Heart left ventricle (tissue), 13 donors: Measurements from ENCODE around the gene BRICD5.

ENCODE experiments used
- CTCF ChIP-seq, 12 donors: fragments of 200-600 bp; sonication (generic) in 4 of 12; IDR thresholded peaks; one replicate each; pipeline versions ENCODE4 v1.5.0 to v1.8.0; 2018 to 2022; ENCODE audit warnings: antibody characterized with exemption in 12 of 12, mild to moderate bottlenecking in 5 of 12
- POLR2A ChIP-seq, 2 donors: fragments of 450-650 bp; IDR thresholded peaks; one replicate each; pipeline ENCODE4 v1.6.1; 2017; ENCODE audit warnings: antibody characterized with exemption in 2 of 2, mild to moderate bottlenecking in 2 of 2, moderate library complexity in 2 of 2
- donor health status: ischemic (EF 13 %, LVEDD 7.1; RV severe dilation, severe dysfunction).
- donor health status: DM: no; HTN: yes; CAD: no.
- donor health status: DM: no; HTN: no; CAD: no.
- donor health status: ischemic (EF 25% LVEDD 6.9; RV normal size, moderate dysfunction).
- donor health status: ischemic (EF 25% LVEDD 5.7; RV mildly dilated, moderate dysfunction).
- donor health status: ischemic (EF 35%, LVEDD 5.7; RV mildly dilated, moderate dysfunction).
- donor health status: nonischemic (EF 11% LVEDD 7.7; RV severe dilation, severe dysfunction).
- donor health status: DM: yes; HTN: yes; CAD: no.
- donor health status: PGD.
- donor health status: ischemic (EF 29% LVEDD 5.4; RV normal size, mild dysfunction).
- donor health status: nonischemic (EF 23%, LVEDD 6.1; RV moderate dilation, normal function).

GRCh38 chr16:2184346-2184745 lies 26.3 kb downstream of the BRICD5 start:
- TF ChIP-seq CTCF (IDR thresholded peaks at IDR 0.05) (no peak), POLR2A (IDR thresholded peaks at IDR 0.05) (no peak)
